ENCODE data around the gene MARCHF6.

The MARCHF6 gene

DNA sequence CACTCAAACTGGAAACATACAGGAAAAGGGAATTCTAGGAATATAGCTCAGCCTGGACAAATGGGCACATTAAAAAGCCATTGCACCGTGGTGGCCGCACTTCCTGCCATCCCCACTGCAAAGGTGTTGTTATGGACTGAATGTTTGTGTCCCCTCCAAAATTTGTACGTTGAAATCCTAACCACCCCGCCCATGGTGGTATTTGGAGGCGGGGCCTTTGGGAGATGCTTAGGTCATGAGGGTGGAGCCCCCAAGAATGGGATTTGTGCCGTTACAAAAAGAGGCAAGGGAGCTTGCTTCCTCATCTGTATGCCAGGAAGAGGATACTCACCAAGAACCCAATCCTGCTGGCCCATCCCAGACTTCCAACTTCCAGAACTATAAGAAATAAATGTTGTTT, 44.7 kb upstream of the MARCHF6 start:
- DNase-seq (ENCODE audit: low spot score): no peak
- TF ChIP-seq, protein P1, sequence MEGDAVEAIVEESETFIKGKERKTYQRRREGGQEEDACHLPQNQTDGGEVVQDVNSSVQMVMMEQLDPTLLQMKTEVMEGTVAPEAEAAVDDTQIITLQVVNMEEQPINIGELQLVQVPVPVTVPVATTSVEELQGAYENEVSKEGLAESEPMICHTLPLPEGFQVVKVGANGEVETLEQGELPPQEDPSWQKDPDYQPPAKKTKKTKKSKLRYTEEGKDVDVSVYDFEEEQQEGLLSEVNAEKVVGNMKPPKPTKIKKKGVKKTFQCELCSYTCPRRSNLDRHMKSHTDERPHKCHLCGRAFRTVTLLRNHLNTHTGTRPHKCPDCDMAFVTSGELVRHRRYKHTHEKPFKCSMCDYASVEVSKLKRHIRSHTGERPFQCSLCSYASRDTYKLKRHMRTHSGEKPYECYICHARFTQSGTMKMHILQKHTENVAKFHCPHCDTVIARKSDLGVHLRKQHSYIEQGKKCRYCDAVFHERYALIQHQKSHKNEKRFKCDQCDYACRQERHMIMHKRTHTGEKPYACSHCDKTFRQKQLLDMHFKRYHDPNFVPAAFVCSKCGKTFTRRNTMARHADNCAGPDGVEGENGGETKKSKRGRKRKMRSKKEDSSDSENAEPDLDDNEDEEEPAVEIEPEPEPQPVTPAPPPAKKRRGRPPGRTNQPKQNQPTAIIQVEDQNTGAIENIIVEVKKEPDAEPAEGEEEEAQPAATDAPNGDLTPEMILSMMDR (IDR thresholded peaks at IDR 0.05; ENCODE audit: extremely low read depth, missing control alignments): no peak

DNA sequence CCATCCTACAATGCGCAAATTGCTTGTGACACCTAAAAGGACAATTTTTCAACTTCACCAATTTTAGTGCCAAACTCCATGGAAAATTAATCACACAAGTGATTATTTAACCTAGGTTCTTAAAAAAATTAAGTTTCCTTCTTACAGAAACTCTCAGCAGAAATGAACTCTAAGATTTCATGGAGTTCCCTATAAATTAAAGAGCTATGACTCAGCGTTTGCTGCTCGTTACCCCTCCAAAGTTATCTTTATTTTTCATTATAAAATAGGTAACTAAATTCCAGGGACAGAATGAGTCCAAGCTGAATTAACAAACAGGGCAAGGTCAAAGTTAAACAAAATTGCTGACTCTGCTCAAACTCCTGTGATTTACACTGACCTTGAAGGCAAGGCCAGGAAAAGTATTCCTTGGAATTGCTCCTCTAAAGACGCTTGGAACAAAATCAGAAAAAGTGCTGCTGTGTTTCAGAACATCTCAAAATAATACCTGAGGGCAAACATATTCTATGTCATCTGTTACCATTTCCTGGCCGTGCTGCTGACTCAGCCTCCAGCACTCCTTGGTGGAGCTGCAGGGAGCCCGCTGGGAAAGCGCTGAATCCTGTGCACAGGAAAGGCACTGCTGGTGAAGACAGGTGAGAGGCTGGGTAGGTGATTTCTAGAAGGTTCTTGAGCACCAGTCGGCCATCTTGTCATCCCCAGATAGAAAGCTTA, 43.3 kb upstream of the MARCHF6 start:
- TF ChIP-seq, protein P1 (IDR thresholded peaks at IDR 0.05; ENCODE audit: extremely low read depth, missing control alignments): no peak
- no peak for DNase-seq (ENCODE audit: low spot score)

DNA sequence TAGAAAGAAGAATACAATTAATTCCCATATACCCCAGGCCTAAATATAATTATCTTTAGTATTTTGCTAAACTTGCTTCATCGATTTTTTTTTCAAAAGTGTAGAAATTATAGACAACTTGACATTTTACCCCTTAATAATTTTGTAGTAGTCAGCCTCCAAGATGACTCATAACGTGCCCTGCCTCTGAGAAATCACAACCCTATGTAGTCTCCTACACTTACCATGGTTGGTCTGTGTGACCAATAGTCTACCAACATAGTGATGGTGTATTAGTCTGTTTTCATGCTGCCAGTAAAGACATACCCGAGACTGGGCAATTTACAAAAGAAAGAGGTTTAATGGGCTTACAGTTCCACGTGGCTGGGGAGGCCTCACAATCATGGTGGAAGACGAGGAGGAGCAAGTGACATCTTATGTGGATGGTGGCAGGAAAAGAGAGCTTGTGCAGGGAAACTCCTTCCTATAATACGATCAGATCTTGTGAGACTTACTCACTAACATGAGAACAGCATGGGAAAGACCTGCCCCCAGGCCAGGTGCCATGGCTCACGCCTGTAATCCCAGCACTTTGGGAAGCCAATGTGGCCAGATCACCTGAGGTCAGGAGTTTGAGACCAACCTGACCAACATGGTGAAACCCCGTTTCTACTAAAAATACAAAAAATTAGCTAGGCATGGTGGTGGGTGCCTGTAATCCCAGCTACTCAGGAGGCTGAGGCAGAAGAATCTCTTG, 42.5 kb upstream of the MARCHF6 start:
- DNase-seq (ENCODE audit: low spot score): peak; percentile 44

DNA sequence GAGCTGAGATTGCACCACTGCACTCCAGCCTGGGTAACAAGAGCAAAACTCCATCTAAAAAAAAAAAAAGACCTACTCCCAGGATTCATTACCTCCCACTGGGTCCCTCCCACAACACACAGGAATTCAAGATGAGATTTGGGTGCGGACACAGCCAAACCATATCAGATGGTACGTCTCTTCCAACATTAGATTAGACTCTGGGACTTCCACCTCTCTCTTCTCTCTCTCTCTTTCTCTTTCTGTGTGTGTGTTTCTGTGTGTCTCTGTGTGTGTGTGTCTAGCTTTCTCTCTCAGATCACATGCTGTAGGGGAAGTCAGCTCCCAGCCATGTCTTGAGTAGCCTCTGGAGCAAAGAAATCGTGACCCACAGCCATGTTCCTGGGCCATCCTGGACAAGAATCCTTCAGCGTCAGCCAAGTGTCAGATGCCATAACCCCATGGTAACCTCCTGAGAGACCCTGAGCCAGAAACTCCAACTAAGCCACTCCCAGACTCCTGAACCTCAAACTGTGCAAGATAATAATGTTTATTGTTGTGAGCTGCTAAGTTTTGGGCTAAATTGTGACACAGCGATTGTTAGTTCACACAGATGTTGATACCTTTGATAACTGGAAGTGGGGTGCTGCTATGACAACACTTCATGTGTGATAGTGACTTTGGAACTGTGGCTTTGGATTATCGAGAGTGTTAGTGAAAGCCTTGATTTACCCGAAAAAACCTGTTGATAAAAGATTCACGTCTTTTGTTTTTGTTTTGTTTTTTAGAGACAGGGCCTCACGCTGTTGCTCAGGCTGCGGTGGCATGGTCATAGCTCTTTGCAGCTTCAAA, 41.7 kb upstream of the MARCHF6 start:
- DNase-seq (ENCODE audit: low spot score): no peak
- TF ChIP-seq, protein P1 (IDR thresholded peaks at IDR 0.05; ENCODE audit: extremely low read depth, missing control alignments): no peak

DNA sequence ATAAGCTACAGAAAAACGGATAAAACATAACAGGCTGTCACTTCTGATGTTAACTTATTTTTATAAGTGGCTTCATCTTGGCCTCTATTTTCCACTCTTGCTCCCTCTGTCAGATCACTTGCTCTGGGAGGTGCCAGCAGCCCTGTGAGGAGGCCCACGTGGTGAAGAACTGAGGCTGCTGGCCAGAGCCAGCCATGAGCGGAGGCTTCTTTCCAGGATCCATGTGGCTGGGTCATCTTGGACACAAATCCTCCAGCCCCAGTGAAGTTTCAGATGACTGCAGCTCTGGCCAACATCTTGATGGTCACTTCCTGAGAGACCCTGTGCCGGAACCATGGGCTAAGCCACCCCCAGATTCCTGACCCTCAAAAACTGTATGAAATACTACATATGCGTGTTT, 38.3 kb upstream of the MARCHF6 start:
- TF ChIP-seq, protein P1 (IDR thresholded peaks at IDR 0.05; ENCODE audit: extremely low read depth, missing control alignments): no peak
- DNase-seq (ENCODE audit: low spot score): no peak

DNA sequence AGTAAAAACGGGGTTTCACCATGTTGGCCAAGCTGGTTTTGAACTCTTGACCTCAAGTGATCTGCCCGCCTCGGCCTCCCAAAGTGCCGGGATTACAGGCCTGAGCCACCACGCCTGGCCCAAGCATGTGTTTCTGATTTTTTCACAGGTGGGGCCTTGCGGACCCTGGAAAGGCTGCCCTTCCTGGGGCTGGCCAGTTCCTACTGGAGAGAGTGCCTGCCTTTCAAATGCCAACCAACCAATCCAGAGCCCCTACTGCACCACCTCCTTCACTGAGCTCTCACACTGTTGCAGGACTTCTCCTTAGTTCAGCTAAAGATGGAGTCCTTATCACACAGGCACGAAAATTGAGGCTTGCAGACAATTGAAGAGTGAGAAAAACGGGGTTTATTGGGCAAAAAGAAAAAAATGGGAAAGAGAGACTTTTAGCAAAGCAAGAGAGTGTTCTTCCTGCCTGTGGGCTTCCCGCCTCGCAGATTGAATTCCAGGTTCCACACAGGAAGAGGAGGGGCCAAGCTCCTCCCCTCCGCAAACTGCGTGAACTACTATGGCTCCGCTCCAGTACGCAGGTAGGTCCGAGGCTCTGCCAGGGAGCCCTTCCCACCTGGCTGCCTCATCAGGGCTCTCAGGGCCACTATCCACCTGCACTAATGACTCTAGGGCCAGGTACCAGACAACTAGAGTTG, 37.5 kb upstream of the MARCHF6 start:
- no peak for DNase-seq (ENCODE audit: low spot score)
- TF ChIP-seq, protein P1 (IDR thresholded peaks at IDR 0.05; ENCODE audit: extremely low read depth, missing control alignments): no peak

DNA sequence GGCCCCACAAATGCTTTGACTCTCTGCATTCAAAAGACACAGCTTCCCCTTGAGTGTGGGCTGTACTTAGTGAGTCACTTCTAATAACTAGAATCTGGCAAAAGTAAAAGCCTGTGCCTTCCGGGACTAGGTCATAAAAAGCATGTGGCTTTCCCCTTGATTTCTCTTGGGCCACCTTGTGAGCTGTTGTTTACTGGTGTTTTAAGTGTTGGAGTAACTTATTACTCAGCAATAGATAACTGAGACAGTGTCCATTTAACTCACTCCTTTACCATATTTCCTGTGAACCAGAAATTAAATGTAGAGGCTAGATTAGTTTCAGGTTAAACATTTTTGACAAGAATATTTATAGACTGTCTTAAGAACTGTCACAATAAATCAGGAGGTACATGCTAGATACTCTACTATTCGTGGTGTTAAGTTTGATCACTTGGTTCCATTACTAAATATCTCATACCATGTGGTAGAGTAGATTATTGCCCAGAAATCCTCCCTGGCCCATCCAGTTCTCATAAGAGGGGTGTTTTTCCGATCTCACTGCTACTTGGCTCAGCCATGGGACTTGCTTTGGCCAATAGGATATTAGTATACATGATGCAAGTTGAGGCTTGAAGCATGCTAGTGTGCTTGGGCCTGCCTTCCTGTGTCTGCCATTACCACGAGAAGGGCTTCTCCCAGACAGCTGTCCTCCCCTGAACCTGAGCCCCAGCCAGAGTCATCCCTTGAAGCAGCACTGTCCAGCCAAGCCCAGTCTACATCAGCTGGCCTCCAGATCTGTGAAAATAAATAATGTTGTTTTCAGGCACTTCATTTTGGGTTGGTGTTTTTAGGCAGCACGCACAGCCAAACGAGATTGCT, 35.4 kb upstream of the MARCHF6 start:
- TF ChIP-seq, protein P1 (IDR thresholded peaks at IDR 0.05; ENCODE audit: extremely low read depth, missing control alignments): no peak
- DNase-seq (ENCODE audit: low spot score): no peak

Measured in GM20000 (cell line).